ENCODE measurements around the gene MOB2. TPM values are rescaled to one million over a fixed set of nuclear protein-coding genes. Genes with fewer than 3 reads are reported as not detected.

Gene MOB2
- total and polyA plus RNA-seq, 9 of the 15 experiments (the other 6 are each of a cell fraction or from before 2014, with no cell fraction given): 0.17 to 36.8 (median 19.2) TPM

DNA sequence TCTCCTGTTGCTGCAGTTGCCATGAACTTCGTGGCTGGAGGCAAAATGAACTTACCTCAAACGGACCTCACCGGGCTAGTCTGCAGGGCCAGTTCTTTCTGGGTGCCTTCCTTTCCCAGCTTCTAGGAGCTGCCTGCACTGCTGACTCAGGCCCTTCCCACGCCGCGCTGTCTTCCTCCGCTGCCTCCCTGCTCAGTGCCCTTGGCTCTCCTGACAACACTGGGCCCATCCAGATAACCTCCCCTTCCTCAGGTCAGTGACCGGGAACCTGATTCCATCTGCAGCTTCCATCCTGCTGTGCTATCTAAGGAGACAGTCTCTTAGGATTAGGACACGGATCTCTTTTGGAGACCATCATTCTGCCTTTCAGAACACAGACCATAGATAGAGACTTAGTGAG is 19.3 kb downstream of the MOB2 start:
- TF ChIP-seq CBFA2T2 (conservative IDR thresholded peaks at IDR 0.05) (peak; percentile 54; the same call in 1 of the 2 replicates), ZNF316 (IDR thresholded peaks at IDR 0.05) (peak; percentile 44), EGR1 (conservative IDR thresholded peaks at IDR 0.05) (peak; percentile 19; the same call in 1 of the 2 replicates), MAFK (IDR thresholded peaks at IDR 0.05; ENCODE audit: low read length) (0 out of 2 replicates have a peak, but pooled peaks have one; percentile 5), CBFA2T3 (IDR thresholded peaks at IDR 0.05) (peak; percentile 66), TAF15 (IDR thresholded peaks at IDR 0.05; ENCODE audit: low read depth, low read length) (no peak)
- TF ChIP-seq, protein P1, sequence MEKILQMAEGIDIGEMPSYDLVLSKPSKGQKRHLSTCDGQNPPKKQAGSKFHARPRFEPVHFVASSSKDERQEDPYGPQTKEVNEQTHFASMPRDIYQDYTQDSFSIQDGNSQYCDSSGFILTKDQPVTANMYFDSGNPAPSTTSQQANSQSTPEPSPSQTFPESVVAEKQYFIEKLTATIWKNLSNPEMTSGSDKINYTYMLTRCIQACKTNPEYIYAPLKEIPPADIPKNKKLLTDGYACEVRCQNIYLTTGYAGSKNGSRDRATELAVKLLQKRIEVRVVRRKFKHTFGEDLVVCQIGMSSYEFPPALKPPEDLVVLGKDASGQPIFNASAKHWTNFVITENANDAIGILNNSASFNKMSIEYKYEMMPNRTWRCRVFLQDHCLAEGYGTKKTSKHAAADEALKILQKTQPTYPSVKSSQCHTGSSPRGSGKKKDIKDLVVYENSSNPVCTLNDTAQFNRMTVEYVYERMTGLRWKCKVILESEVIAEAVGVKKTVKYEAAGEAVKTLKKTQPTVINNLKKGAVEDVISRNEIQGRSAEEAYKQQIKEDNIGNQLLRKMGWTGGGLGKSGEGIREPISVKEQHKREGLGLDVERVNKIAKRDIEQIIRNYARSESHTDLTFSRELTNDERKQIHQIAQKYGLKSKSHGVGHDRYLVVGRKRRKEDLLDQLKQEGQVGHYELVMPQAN (IDR thresholded peaks at IDR 0.05; ENCODE audit: borderline replicate concordance): no peak
- peak; percentile 49; the same call in 2 of the 3 replicates for ATAC-seq
- Histone ChIP-seq H3K27ac (ENCODE audit: extremely low read depth, low read depth, low read length) (no peak overlapping the region), H3K79me2 (ENCODE audit: control insufficient read depth, insufficient read depth, low read length) (no peaks in the 10 kb centered on the region), H4K20me1 (replicated peaks; ENCODE audit: control insufficient read depth, insufficient read depth, low read length) (0 out of 2 replicates have a peak, but pooled peaks cover 11% of the 10 kb centered on the region), H3K4me3 (no peak overlapping the region), H3K9me1 (ENCODE audit: control insufficient read depth, insufficient read depth, low read length) (no peaks in the 10 kb centered on the region), H3K27me3 (ENCODE audit: control insufficient read depth in 2 of 2, insufficient read depth in 2 of 2, low read length in 2 of 2) (no peaks in the 10 kb centered on the region; a peak in 1 of 5 replicates), H3K9me3 (replicated peaks; ENCODE audit: control insufficient read depth, insufficient read depth, low read depth, low read length) (no peaks in the 10 kb centered on the region), H3K9ac (ENCODE audit: insufficient read depth in 1 of 2, low read depth in 2 of 2, low read length in 2 of 2) (peak overlapping the region in 1 of 2 experiments; percentile 36; a peak in 1 of 4 replicates), H3K4me2 (ENCODE audit: insufficient read depth, low read length) (no peak overlapping the region), H3K36me3 (ENCODE audit: control insufficient read depth, insufficient read depth, low read length) (peaks cover 3% of the 10 kb centered on the region; the same call in 1 of the 3 replicates), H2AFZ (ENCODE audit: low read depth, low read length) (no peak overlapping the region), H3K4me1 (replicated peaks in 1 of 2; ENCODE audit: control insufficient read depth in 2 of 2, insufficient read depth in 2 of 2, low read length in 2 of 2) (peaks cover 0 to 27% of the 10 kb centered on the region in 2 experiments; a peak in 2 of 5 replicates)
- CTCF ChIA-PET (ENCODE audit: low intra/inter-chr PET ratio): no interaction called here
- 4% methylated on average over 9 of the region's 9 CpGs for WGBS (ENCODE audit: insufficient coverage, low coverage, missing lambda C conversion rate)
- BruUV-seq (replicated peaks): no TSS peak
- in situ Hi-C loops (cut with MboI): no loop called here
- POLR2A ChIA-PET: interaction anchor here (0.6 to 0.9 kb wide), 3 partner anchors 13 to 334 kb away, joined by 4 to 6 read pairs (median 4); no protein-coding TSS in a partner anchor
- DNase-seq (ENCODE audit: extremely low read depth in 1 of 4, low spot score in 3 of 4): peak in 1 of 4 experiments; percentile 26
- no peak for FAIRE-seq
- intact Hi-C loops (cut with micrococcal nuclease): no loop called here
